ENCODE data around the gene SLIT3. TPM values are rescaled to one million over a fixed set of nuclear protein-coding genes. Genes with fewer than 3 reads are reported as not detected.

SLIT3 gene
- total RNA-seq, 1 donor from 2014 or later: 3.1 TPM

- TF ChIP-seq, protein P1, sequence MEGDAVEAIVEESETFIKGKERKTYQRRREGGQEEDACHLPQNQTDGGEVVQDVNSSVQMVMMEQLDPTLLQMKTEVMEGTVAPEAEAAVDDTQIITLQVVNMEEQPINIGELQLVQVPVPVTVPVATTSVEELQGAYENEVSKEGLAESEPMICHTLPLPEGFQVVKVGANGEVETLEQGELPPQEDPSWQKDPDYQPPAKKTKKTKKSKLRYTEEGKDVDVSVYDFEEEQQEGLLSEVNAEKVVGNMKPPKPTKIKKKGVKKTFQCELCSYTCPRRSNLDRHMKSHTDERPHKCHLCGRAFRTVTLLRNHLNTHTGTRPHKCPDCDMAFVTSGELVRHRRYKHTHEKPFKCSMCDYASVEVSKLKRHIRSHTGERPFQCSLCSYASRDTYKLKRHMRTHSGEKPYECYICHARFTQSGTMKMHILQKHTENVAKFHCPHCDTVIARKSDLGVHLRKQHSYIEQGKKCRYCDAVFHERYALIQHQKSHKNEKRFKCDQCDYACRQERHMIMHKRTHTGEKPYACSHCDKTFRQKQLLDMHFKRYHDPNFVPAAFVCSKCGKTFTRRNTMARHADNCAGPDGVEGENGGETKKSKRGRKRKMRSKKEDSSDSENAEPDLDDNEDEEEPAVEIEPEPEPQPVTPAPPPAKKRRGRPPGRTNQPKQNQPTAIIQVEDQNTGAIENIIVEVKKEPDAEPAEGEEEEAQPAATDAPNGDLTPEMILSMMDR (conservative IDR thresholded peaks at IDR 0.05; ENCODE audit: low read depth, low read length): no peak
- no peak for DNase-seq (ENCODE audit: low read depth)
- no peak overlapping the region for H3K4me3 ChIP-seq (ENCODE audit: low read depth, low read length)
These were observed 206.1 kb downstream of the SLIT3 start for GRCh38 chr5:169094586-169095409.

- no peak overlapping the region for H3K4me3 ChIP-seq (ENCODE audit: low read depth, low read length)
- TF ChIP-seq, protein P1 (conservative IDR thresholded peaks at IDR 0.05; ENCODE audit: low read depth, low read length): no peak
These were observed 209.5 kb downstream of the SLIT3 start for GRCh38 chr5:169091396-169091980.

DNA sequence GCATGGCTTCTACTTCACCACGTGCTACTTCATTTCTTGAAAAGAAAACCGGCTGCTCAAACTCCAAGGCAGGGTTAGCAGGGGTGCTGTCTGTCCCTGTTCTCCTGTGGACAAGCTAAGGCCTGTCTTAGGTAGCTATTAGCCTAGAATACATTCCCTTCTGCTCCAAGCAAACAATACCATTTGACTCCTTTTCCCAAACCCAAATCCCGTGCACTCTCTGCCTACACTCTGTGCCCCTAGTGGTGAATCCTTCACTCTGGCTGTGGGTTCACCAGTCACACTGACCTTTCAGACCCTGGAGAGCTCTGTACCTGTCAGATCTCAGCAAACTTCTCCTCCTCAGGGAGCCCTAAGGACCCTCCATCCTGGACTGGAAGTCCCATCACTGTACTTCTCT, 211.6 kb downstream of the SLIT3 start:
- DNase-seq (ENCODE audit: low read depth): no peak
- no peak overlapping the region for H3K4me3 ChIP-seq (ENCODE audit: low read depth, low read length)
- TF ChIP-seq, protein P1 (conservative IDR thresholded peaks at IDR 0.05; ENCODE audit: low read depth, low read length): no peak

More at GRCh38 chr5:169091396-169091980, 209.5 kb downstream of the SLIT3 start:
- DNase-seq (ENCODE audit: low read depth): peak; percentile 96

DNA sequence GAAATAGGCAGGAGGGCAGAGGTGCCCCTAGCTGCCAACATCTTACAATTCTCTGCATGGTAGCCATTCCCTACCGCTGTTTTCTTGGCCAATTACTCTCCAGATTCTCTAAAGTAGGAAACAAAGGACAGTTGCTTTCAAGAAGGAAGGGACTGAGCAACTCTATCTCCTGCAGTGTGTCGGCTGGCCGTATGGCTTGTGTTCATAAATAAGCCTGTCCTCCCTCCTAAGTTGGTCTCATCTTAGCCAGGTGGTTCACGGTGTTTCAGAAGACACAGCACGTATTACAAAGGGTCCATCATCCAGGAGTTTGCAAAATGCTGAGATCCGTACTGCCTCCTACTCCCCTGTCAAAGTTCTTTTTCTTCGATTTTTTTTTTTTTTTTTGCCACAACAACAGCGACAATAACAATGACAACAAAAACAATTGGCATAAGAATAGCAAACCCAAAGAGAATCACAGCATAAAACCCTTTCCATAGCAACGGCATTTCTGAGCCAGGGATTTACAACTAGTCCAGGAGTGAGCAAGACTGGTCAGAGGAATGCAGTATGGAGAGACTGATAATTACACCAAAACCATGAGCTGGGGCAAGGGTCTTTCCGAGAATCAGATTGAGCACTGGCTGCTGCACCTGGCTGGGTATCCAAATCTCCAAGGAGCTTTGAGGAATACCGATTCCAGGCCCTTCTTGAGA, 212.8 kb downstream of the SLIT3 start:
- no peak for DNase-seq (ENCODE audit: low read depth)
- no peak overlapping the region for H3K4me3 ChIP-seq (ENCODE audit: low read depth, low read length)
- TF ChIP-seq, protein P1 (conservative IDR thresholded peaks at IDR 0.05; ENCODE audit: low read depth, low read length): no peak

- DNase-seq (ENCODE audit: low read depth): no peak
- TF ChIP-seq, protein P1 (conservative IDR thresholded peaks at IDR 0.05; ENCODE audit: low read depth, low read length): no peak
These were observed 215.3 kb downstream of the SLIT3 start for GRCh38 chr5:169085636-169086035.

DNA sequence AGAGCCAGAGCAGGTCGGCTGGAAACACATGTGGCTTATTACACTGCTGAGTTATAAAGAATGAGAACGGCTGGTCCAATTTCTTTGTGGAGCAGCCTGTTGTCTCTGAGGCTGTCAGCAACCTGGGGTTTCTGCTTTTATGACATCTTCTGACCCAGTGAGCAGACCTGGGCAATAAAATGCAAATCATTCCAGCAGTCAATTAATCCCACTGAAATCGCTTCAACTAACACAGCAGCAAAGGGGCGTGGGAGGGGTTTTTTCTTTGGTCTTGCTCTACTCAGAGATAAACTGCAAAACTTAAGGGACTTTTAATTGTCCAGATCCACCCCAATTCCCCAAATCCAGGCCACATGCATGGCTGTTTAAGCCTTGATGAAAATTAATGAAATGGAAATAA, 215.7 kb downstream of the SLIT3 start:
- H3K4me3 ChIP-seq (ENCODE audit: low read depth, low read length): no peak overlapping the region
- DNase-seq (ENCODE audit: low read depth): no peak
- TF ChIP-seq, protein P1 (conservative IDR thresholded peaks at IDR 0.05; ENCODE audit: low read depth, low read length): no peak

More at GRCh38 chr5:169085636-169086035, 215.3 kb downstream of the SLIT3 start:
- no peak overlapping the region for H3K4me3 ChIP-seq (ENCODE audit: low read depth, low read length)
